Lower lobe of right lung (tissue), 2 donors: ENCODE data around the gene NUDCD2. TPM values are rescaled to one million over a fixed set of nuclear protein-coding genes. Genes with fewer than 3 reads are reported as not detected.
A peak's percentile ranks its signal among the peaks of the same experiment; 100 is the strongest.

Source experiments
- ATAC-seq, 2 donors: fragments of 200-7000 bp; cut with Tn5 transposase; one replicate each; pipeline ENCODE4 v1.9.1; 2020 to 2022; ENCODE audit warnings: mild to moderate bottlenecking in 2 of 2, moderate library complexity in 2 of 2
- DNase-seq: peaks from one replicate; pipeline ENCODE4 v3.0.0-alpha.2; 2020
- H3K27ac ChIP-seq: fragments of 200-600 bp; one replicate; pipeline ENCODE4 v1.8.0; 2022
- H3K27me3 ChIP-seq: fragments of 200-600 bp; one replicate; pipeline ENCODE4 v1.8.0; 2022; ENCODE audit warnings: low read depth
- H3K36me3 ChIP-seq: fragments of 200-600 bp; one replicate; pipeline ENCODE4 v1.8.0; 2022; ENCODE audit warnings: mild to moderate bottlenecking
- H3K4me1 ChIP-seq: fragments of 200-600 bp; one replicate; pipeline ENCODE4 v1.8.0; 2022
- H3K4me3 ChIP-seq: fragments of 200-600 bp; one replicate; pipeline ENCODE4 v1.8.0; 2022; ENCODE audit warnings: mild to moderate bottlenecking
- H3K9me3 ChIP-seq: fragments of 200-600 bp; one replicate; pipeline ENCODE4 v1.8.0; 2022
- CTCF ChIP-seq: fragments of 200-600 bp; IDR thresholded peaks from one replicate; pipeline ENCODE4 v1.8.0; 2022; ENCODE audit warnings: antibody characterized with exemption, mild to moderate bottlenecking
- intact Hi-C: fragments of 100-400 bp; cut with DNase I; formaldehyde crosslinking; loops from one replicate; pipeline ENCODE4 v1.11.0; 2022
- total RNA-seq: library from RNA; stranded (reverse); fragmentation: NEBNext Ultra II Directional; extraction: Animal tissue kit (Norgen Biotek cat#: 25700); gene quantifications from one replicate; pipeline ENCODE4 v1.2.1, GENCODE V29; 2021
- donor health status: DM: no; HTN: yes; CAD: no; lungs with severe emphysema.

NUDCD2 gene
- total RNA-seq, 1 donor from 2014 or later: 18.0 TPM

- no peaks in the 10 kb centered on the region for H3K4me1 ChIP-seq
- no peak for DNase-seq
- H3K36me3 ChIP-seq: no peaks in the 10 kb centered on the region
- no peak overlapping the region for H3K4me3 ChIP-seq
- no peak overlapping the region for H3K27ac ChIP-seq
- no peaks in the 10 kb centered on the region for H3K27me3 ChIP-seq
- ATAC-seq: no peak
- intact Hi-C loops: no loop called here
- no peaks in the 10 kb centered on the region for H3K9me3 ChIP-seq
- TF ChIP-seq CTCF: no peak
These were observed 18.5 kb upstream of the NUDCD2 start for GRCh38 chr5:163478126-163478981.

GRCh38 chr5:163475411-163475810, 15.5 kb upstream of the NUDCD2 start:
- DNase-seq: no peak
- Histone ChIP-seq H3K9me3 (no peaks in the 10 kb centered on the region), H3K27me3 (no peaks in the 10 kb centered on the region), H3K4me3 (no peak overlapping the region), H3K27ac (no peak overlapping the region), H3K4me1 (no peaks in the 10 kb centered on the region), H3K36me3 (no peaks in the 10 kb centered on the region)
- no peak for ATAC-seq
- intact Hi-C loops: no loop called here
- TF ChIP-seq CTCF: no peak

GRCh38 chr5:163473635-163474243, 13.8 kb upstream of the NUDCD2 start:
- H3K27me3 ChIP-seq: no peaks in the 10 kb centered on the region
- H3K27ac ChIP-seq: no peak overlapping the region
- ATAC-seq (no peak), DNase-seq (no peak)
- no peak overlapping the region for H3K4me3 ChIP-seq
- no peaks in the 10 kb centered on the region for H3K36me3 ChIP-seq
- intact Hi-C loops: no loop called here
- peak; percentile 23 for TF ChIP-seq CTCF
- H3K4me1 ChIP-seq: no peaks in the 10 kb centered on the region
- no peaks in the 10 kb centered on the region for H3K9me3 ChIP-seq

- Histone ChIP-seq H3K4me3 (no peak overlapping the region), H3K36me3 (no peaks in the 10 kb centered on the region), H3K4me1 (no peaks in the 10 kb centered on the region), H3K9me3 (no peaks in the 10 kb centered on the region), H3K27ac (no peak overlapping the region), H3K27me3 (no peaks in the 10 kb centered on the region)
- no peak for TF ChIP-seq CTCF
- intact Hi-C loops: no loop called here
- ATAC-seq (no peak), DNase-seq (no peak)
These were observed 7.8 kb upstream of the NUDCD2 start for GRCh38 chr5:163467682-163468081.

- TF ChIP-seq CTCF: no peak
- H3K27ac ChIP-seq: no peak overlapping the region
- H3K4me1 ChIP-seq: peaks cover 23% of the 10 kb centered on the region
- H3K36me3 ChIP-seq: no peaks in the 10 kb centered on the region
- no peaks in the 10 kb centered on the region for H3K27me3 ChIP-seq
- intact Hi-C loops: no loop called here
- DNase-seq: no peak
- no peaks in the 10 kb centered on the region for H3K9me3 ChIP-seq
- no peak for ATAC-seq
- no peak overlapping the region for H3K4me3 ChIP-seq
These were observed 3.1 kb upstream of the NUDCD2 start for GRCh38 chr5:163463063-163463435.
